Measurements from ENCODE around the gene DUSP9.
"Not testable (repeated sequence)": the region's sequence is repeated elsewhere in the genome, so short reads cannot be mapped to it uniquely, and the experiment has no call there.

Gene DUSP9

DNA sequence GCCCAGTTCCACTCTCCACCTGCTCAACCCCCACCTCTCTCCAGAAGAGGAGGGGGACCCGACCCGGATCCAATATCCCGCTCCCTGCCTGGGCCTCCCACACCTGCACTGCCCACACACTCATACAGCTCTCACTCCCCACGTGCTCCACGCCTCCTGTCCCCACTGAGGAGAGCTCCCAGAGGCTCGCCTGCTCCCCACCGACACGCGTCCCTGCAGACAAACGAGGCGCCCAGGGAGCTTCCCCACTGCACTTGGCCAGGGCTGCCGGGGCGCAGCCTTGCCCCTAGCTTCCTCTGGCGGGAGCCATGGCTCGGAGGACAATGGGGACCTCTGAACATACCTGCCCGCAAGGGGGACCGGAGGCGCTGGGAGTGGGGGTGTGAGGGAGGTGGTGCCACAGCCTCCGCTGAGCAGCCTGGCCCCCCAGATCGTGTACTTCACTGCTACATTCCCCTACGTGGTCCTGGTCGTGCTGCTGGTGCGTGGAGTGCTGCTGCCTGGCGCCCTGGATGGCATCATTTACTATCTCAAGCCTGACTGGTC lies 45.7 kb downstream of the DUSP9 start:
- DNase-seq (ENCODE audit: low spot score), result no peak

DNA sequence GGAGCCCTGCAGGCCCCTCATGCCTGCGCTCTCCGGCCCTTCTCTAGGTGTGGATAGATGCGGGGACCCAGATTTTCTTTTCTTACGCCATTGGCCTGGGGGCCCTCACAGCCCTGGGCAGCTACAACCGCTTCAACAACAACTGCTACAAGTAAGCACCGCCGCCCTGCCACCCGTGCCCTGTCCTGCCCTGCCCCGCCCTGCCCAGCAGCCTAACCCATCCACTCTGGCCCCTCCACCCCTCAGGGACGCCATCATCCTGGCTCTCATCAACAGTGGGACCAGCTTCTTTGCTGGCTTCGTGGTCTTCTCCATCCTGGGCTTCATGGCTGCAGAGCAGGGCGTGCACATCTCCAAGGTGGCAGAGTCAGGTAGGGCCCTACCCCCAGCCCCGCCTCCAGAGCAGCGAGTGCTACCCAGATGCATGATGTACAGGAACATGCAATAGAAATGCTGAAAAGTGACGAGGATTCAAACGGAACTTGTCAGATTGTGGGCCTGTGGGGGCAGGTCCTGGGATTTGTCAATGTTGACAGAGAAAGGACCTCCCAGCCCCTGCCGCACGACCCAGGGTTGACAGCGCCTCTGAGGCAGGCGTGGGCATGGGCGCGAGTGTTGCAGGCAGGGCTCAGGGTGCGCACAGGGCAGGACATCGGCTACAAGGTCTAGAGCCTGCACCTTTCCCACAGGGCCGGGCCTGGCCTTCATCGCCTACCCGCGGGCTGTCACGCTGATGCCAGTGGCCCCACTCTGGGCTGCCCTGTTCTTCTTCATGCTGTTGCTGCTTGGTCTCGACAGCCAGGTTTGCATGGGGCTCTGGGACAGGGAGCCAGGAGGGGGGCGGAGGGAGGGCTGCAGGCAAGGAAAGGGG lies 46.4 kb downstream of the DUSP9 start:
- no peak for DNase-seq (ENCODE audit: low spot score)

DNA sequence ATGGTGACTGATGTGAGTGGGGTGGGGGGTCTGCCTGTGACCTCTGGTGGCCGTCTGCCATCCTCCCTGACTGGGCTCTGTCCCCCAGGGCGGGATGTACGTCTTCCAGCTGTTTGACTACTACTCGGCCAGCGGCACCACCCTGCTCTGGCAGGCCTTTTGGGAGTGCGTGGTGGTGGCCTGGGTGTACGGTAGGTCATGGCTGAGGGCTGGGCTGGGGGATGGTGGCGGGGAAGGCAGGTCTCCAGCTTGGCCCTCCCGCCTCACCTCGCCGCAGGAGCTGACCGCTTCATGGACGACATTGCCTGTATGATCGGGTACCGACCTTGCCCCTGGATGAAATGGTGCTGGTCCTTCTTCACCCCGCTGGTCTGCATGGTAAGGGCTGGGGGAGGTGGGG lies 47.3 kb downstream of the DUSP9 start:
- DNase-seq (ENCODE audit: low spot score), result not testable (repeated sequence)

DNA sequence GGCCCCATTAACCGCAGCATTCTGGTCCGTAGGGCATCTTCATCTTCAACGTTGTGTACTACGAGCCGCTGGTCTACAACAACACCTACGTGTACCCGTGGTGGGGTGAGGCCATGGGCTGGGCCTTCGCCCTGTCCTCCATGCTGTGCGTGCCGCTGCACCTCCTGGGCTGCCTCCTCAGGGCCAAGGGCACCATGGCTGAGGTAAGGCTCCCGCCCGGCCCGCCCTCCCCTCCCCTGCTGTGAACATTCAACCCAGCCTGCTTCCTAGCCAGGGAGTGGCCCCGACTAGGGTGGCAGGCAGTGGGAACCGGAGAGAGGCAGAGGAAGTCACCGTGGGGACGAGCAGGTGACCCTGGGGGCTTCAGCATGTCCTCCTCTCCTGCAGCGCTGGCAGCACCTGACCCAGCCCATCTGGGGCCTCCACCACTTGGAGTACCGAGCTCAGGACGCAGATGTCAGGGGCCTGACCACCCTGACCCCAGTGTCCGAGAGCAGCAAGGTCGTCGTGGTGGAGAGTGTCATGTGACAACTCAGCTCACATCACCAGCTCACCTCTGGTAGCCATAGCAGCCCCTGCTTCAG lies 47.8 kb downstream of the DUSP9 start:
- DNase-seq (ENCODE audit: low spot score), result no peak

DNA sequence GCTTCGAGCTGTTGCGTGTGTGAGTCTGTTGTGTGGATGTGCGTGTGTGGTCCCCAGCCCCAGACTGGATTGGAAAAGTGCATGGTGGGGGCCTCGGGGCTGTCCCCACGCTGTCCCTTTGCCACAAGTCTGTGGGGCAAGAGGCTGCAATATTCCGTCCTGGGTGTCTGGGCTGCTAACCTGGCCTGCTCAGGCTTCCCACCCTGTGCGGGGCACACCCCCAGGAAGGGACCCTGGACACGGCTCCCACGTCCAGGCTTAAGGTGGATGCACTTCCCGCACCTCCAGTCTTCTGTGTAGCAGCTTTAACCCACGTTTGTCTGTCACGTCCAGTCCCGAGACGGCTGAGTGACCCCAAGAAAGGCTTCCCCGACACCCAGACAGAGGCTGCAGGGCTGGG lies 49.1 kb downstream of the DUSP9 start:
- no peak for DNase-seq (ENCODE audit: low spot score)

DNA sequence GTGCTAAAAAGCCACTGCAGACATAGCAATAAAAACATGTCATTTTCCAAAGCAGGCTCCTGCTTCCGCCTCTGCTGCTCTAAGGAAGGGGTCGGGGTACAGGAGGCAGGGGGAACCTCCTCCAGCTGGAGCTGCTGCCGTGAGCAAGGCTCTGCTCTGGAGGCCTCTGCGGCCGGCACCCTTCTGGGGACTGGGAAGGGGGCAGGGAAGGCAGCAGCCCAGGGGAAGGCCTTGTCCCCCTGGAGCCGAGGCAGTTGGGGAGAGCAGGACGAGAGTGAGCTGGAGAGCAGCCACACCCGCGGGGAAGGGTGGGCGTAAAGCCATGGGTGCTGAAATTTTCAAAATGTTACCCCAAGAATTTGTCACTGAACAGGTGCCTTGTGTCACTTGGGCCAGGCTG lies 49.5 kb downstream of the DUSP9 start:
- not testable (repeated sequence) for DNase-seq (ENCODE audit: low spot score)

DNA sequence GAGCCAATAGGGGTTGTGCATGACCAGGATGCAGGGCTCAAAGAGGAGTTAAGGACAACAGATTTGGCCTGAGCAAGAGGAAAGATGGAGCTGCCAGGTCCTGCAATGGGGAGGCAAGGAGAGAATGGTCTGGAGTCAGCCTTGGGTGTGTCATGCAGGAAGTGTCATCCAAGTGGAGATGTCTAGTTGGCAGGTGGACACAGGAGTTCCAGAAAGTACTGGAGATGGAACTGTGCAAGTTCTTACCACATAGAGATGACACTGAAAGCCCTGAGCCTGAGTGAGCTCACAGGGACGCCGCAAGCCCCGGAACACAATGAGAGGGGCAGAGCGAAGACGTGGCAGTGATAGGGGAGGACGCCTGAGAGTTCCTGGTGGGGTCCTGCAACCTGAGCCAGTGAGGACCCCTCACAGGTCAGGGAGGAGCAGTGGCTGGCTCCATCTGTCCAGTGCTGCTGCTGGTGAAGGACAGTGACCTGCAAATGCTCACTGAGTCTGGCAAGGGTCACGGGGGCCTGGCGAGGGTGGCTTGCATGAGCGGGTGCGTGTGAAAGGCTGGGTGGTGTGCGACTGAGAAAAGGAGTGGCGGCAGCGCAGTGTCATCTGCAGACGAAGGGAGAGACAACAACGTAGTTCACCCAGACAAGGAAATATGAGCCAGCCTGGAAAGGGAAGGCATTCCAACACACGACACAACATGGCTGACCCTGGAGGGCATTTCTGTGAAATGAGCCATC lies 50.2 kb downstream of the DUSP9 start:
- DNase-seq (ENCODE audit: low spot score), result not testable (repeated sequence)

DNA sequence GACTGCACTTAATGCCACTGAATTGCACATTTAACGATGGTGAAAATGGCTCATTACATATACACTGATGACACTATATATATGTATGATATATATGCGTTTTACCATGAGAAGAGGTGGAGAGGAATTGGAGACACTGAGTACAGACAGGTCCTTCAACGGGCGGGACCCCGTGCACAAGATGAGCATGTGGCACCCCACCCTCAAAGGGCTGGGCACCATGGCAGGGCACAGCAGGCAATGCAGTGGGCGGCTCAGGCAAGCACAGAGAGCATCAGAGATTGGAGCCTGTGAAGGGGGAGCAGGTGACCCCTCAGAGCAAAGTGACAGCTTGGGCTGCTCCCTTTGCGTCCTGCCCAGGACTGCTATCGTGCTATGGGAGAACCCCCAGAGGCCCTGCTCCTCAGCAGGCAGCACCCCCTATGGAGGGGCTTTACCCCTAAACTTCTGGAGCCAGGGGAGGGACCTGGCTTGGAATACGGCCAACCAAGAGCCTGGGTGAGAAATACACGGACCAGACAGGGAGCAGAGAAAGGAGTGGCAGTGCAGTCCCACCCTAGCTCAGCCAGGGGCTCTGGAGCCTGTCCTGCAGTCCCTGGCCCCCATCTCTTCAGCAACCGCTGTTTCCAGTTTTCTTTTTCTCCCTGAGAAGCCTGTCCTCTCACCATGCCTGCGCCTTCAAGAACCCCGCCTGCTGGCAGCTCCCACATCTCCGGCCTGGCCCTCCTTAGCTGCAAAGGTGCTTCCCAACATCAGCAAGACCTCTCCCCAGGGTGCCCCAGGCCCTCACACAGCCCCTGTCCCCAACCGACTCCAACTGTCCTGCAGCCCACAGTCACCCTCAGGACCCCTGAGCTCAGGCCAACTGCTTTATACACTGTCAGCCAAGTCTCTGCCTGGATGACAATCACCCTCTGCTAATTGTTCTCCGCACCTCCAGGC lies 51.2 kb downstream of the DUSP9 start:
- DNase-seq (ENCODE audit: low spot score), result no peak

DNA sequence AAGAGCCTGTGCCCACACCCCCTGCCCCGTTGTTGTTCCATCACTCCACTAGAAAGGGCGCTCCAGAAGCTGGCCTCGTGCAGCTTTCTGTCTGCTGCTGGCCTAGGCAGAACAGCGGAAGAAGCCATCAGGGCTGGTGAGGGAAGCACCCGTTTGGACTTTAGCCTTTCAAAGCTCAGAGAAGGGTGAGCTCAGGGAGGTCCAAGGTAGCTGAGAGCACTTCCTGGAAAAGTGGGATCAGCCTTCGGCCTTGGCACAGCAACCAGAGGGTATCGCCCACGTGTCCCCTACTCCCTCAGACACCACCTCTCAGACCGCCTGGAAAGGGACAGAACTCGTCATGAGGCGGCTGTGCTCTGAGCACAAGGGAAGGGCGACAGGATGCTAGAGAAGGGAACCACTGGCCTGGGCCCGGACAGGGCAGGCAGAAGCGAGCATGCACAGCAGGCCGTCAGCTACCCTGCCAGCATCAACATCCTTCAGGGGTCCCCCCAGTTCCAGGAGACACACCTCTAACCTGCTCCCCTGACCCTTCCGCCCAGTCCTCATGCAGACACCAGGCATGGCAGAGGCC lies 52.3 kb downstream of the DUSP9 start:
- DNase-seq (ENCODE audit: low spot score), result not testable (repeated sequence)

DNA sequence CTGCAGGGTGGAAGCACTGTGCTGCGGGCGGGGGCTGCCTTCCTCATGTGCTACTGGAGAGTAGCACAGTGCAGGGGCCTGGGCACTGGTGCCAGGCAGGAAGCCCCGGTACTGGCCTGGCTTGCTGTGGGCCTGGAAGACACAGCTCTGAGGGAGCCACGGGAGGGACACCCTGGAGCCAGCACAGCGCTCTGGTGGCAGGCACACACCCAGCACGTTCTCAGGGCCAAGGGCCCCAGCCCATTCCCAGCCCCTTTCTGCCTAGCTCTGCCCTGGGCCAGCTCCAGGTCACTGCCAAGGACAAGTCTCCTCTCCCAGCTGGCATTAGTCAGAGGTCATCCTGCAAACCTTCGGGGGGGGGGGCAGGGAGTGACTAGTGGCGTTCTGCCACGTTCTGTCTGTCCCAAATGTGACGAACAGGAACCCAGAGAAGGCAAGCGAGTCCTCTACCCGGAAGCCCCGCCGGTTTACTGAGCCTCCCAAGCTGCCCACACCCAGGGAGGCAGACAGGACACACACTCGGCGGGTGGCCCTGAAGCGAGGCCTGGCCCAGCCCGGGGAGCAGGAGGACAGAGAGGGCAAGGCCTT lies 52.9 kb downstream of the DUSP9 start:
- not testable (repeated sequence) for DNase-seq (ENCODE audit: low spot score)

DNA sequence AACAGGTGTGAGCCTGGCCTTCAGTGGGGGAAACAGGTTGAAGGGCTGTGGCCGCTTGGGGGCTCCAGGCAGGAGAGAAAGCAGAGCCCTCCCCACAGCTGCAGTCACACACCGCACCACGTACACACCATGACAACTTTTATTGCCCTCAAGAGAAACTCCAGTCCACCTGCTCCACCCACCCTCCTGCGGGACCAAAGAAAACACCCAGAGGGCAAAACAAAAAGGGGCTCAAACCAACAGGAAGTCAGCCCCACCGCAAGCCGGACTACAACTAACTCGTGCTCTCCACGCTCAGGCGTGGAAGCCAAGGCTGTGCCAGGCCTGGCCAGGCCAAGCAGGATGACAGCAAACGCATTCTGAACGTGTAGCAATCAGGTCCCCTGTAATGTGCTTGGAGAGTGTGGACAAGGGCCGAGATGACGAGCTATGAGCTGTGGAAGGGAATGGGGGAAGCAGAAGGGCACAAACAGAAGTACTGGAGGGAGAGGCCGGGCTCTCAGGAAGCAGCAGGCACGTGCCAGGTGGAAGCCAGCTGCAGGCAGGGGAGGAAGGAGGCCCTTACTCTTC lies 53.5 kb downstream of the DUSP9 start:
- DNase-seq (ENCODE audit: low spot score), result no peak
